ENCODE measurements around the gene ANKS1A. TPM values are rescaled to one million over a fixed set of nuclear protein-coding genes. Genes with fewer than 3 reads are reported as not detected.

Gene ANKS1A
- total and polyA plus RNA-seq, 2 experiments from 2014 or later = 12.1 to 31.9 TPM

DNA sequence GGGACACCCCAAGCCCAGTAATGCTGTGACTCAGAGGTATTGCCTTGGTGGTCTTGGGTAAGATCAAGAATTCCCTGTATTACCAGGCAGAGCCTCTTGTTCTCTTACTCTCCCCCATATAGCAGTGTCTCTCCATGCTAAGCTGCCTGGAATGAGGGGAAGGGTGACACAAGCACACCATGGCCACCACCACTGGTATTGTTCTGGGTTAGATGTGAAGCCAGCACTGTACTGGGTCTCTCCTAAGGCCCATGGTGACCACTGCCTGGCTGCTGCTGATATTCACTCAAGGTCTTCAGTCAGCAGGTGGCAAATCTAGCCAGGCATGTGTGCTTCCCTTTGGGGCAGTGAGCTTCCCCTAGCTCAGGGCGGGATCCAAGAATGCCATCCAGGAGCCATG is 37.7 kb upstream of the ANKS1A start:
- Histone ChIP-seq H3K79me2 (replicated peaks; ENCODE audit: insufficient read depth) (no peaks in the 10 kb centered on the region), H3K27ac (ENCODE audit: low read depth) (no peak overlapping the region), H3K9me2 (ENCODE audit: insufficient read depth) (no peaks in the 10 kb centered on the region), H3K4me3 (no peak overlapping the region), H3K4me2 (no peak overlapping the region), H3K36me3 (ENCODE audit: insufficient read depth) (peaks cover 7% of the 10 kb centered on the region), H2AFZ (no peak overlapping the region), H3K4me1 (ENCODE audit: insufficient read depth) (no peaks in the 10 kb centered on the region), H4K20me1 (replicated peaks; ENCODE audit: insufficient read depth) (no peaks in the 10 kb centered on the region; the same call in 1 of the 2 replicates), H3K27me3 (ENCODE audit: insufficient read depth) (no peaks in the 10 kb centered on the region), H3F3A (replicated peaks; ENCODE audit: low read depth) (no peaks in the 10 kb centered on the region)
- Mint-ChIP-seq H3K36me3 (ENCODE audit: low read depth) (peaks cover 41% of the 10 kb centered on the region), H3K9me3 (no peaks in the 10 kb centered on the region), H3K27me3 (ENCODE audit: insufficient read depth, low read depth, poor library complexity) (no peaks in the 10 kb centered on the region), H3K27ac (peak overlapping the region; percentile 81; the same call in 1 of the 2 replicates), H3K4me3 (no peak overlapping the region), H3K4me1 (peaks cover 15% of the 10 kb centered on the region)
- TF ChIP-seq ETS1 (IDR thresholded peaks at IDR 0.05) (no peak), JUNB (IDR thresholded peaks at IDR 0.05; ENCODE audit: unreplicated experiment) (no peak), EZH2phosphoT487 (IDR thresholded peaks at IDR 0.05; ENCODE audit: unreplicated experiment) (no peak), CREB1 (CRISPR knock-in tag; IDR thresholded peaks at IDR 0.05; ENCODE audit: low read depth) (no peak), STAT1 (IDR thresholded peaks at IDR 0.05; ENCODE audit: unreplicated experiment) (no peak), CTCF (conservative IDR thresholded peaks at IDR 0.05; ENCODE audit: low read depth in 2 of 2) (no peak), NANOG (IDR thresholded peaks at IDR 0.05; ENCODE audit: borderline replicate concordance) (no peak), POLR2AphosphoS5 (IDR thresholded peaks at IDR 0.05; ENCODE audit: low read depth) (no peak), REST (IDR thresholded peaks at IDR 0.05; ENCODE audit: unreplicated experiment) (no peak), ZNF114 (CRISPR knock-in tag; IDR thresholded peaks at IDR 0.05) (no peak), ZNF331 (CRISPR knock-in tag; IDR thresholded peaks at IDR 0.05; ENCODE audit: low read depth) (no peak), EZH2 (IDR thresholded peaks at IDR 0.05; ENCODE audit: low read depth, unreplicated experiment) (no peak), ZNF462 (CRISPR knock-in tag; IDR thresholded peaks at IDR 0.05) (no peak)
- no peak for ATAC-seq
- DNase-seq (ENCODE audit: low spot score) = no peak

Data from GM23338 (cell line).